Lower lobe of right lung (tissue), 2 donors: Measurements from ENCODE around the gene SNTA1. TPM values are rescaled to one million over a fixed set of nuclear protein-coding genes. Genes with fewer than 3 reads are reported as not detected.
"Not testable (repeated sequence)": the region's sequence is repeated elsewhere in the genome, so short reads cannot be mapped to it uniquely, and the experiment has no call there.

ENCODE experiments used
- ATAC-seq, 2 donors: fragments of 200-7000 bp; cut with Tn5 transposase; one replicate each; pipeline ENCODE4 v1.9.1; 2020 to 2022; ENCODE audit warnings: mild to moderate bottlenecking in 2 of 2, moderate library complexity in 2 of 2
- DNase-seq: peaks from one replicate; pipeline ENCODE4 v3.0.0-alpha.2; 2020
- H3K27ac ChIP-seq: fragments of 200-600 bp; one replicate; pipeline ENCODE4 v1.8.0; 2022
- H3K27me3 ChIP-seq: fragments of 200-600 bp; one replicate; pipeline ENCODE4 v1.8.0; 2022; ENCODE audit warnings: low read depth
- H3K36me3 ChIP-seq: fragments of 200-600 bp; one replicate; pipeline ENCODE4 v1.8.0; 2022; ENCODE audit warnings: mild to moderate bottlenecking
- H3K4me1 ChIP-seq: fragments of 200-600 bp; one replicate; pipeline ENCODE4 v1.8.0; 2022
- H3K4me3 ChIP-seq: fragments of 200-600 bp; one replicate; pipeline ENCODE4 v1.8.0; 2022; ENCODE audit warnings: mild to moderate bottlenecking
- H3K9me3 ChIP-seq: fragments of 200-600 bp; one replicate; pipeline ENCODE4 v1.8.0; 2022
- intact Hi-C: fragments of 100-400 bp; cut with DNase I; formaldehyde crosslinking; loops from one replicate; pipeline ENCODE4 v1.11.0; 2022
- total RNA-seq: library from RNA; stranded (reverse); fragmentation: NEBNext Ultra II Directional; extraction: Animal tissue kit (Norgen Biotek cat#: 25700); gene quantifications from one replicate; pipeline ENCODE4 v1.2.1, GENCODE V29; 2021
- TF ChIP-seq, protein P1 (sequence below): fragments of 200-600 bp; IDR thresholded peaks from one replicate; pipeline ENCODE4 v1.8.0; 2022; ENCODE audit warnings: antibody characterized with exemption, mild to moderate bottlenecking
- donor health status: DM: no; HTN: yes; CAD: no; lungs with severe emphysema.

The SNTA1 gene
- total RNA-seq, 1 donor from 2014 or later = 6.7 TPM

DNA sequence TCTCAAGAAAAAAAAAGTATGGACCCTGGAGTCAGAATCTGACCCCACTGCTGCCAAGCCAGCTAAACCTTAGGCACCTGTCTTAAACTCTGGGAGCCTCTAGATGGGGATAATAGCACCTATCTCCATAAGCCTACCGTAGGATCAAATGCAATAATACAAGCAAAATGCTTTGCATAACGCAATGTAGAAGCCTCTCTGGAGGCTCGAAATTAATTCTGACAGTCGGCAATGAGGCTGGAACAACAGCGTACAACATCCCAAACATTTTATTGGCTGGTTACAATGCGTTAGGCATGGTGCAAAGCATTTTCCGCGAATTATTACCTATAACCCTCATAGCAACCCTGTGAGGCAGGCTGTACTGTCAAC is 42.8 kb downstream of the SNTA1 start:
- DNase-seq (no peak), ATAC-seq (peak; percentile 25 to 46)
- TF ChIP-seq, protein P1, sequence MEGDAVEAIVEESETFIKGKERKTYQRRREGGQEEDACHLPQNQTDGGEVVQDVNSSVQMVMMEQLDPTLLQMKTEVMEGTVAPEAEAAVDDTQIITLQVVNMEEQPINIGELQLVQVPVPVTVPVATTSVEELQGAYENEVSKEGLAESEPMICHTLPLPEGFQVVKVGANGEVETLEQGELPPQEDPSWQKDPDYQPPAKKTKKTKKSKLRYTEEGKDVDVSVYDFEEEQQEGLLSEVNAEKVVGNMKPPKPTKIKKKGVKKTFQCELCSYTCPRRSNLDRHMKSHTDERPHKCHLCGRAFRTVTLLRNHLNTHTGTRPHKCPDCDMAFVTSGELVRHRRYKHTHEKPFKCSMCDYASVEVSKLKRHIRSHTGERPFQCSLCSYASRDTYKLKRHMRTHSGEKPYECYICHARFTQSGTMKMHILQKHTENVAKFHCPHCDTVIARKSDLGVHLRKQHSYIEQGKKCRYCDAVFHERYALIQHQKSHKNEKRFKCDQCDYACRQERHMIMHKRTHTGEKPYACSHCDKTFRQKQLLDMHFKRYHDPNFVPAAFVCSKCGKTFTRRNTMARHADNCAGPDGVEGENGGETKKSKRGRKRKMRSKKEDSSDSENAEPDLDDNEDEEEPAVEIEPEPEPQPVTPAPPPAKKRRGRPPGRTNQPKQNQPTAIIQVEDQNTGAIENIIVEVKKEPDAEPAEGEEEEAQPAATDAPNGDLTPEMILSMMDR = no peak
- H3K27me3 ChIP-seq = no peaks in the 10 kb centered on the region
- H3K36me3 ChIP-seq = peaks cover 12% of the 10 kb centered on the region
- H3K9me3 ChIP-seq = no peaks in the 10 kb centered on the region
- peak overlapping the region; percentile 83 for H3K27ac ChIP-seq
- peak overlapping the region; percentile 99 for H3K4me3 ChIP-seq
- peaks cover 28% of the 10 kb centered on the region for H3K4me1 ChIP-seq
- intact Hi-C loops = no loop called here

DNA sequence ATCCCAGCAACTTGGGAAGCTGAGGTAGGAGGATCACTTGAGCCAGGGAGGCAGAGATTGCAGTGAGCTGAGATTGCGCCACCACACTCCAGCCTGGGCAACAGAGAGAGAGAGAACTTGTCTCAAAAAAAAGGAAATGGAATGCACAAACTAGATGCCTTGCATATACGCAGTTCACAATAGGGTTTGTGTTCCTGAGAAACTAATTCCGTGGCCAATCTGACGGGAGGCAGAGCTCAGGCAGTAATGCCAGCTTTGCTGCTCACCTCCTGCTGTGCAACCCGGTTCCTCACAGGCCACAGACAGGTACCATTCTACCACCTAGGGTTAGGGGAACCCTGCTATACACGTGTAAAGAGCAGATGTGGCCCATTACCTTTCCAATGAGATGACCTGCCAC is 43.6 kb downstream of the SNTA1 start:
- no peak for ATAC-seq
- peaks cover 28% of the 10 kb centered on the region for H3K4me1 ChIP-seq
- H3K36me3 ChIP-seq = peaks cover 21% of the 10 kb centered on the region
- H3K9me3 ChIP-seq = no peaks in the 10 kb centered on the region
- intact Hi-C loops = no loop called here
- H3K27ac ChIP-seq = no peak overlapping the region
- TF ChIP-seq, protein P1 = no peak
- peak overlapping the region; percentile 99 for H3K4me3 ChIP-seq
- peak; percentile 59 for DNase-seq
- no peaks in the 10 kb centered on the region for H3K27me3 ChIP-seq

DNA sequence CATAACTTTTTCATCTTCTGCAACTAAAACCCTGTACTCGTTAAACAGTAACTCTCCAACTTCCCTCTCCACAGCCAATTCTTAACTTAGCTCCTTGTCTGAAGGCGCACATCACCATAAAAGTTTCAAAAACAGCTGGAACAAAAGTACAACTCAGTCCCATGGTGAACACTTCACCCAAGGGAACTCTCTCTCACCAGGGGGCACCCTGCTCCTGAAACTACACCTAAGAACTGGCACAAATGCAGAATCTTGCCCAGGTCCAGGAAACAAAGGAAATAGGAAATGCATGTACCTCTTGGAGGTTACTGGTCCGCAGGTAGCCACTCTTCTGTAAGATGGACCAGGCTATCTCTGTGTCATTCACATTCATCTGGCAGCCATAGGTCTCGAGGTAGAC is 48.8 kb downstream of the SNTA1 start:
- no peak for ATAC-seq
- H3K27ac ChIP-seq = no peak overlapping the region
- H3K36me3 ChIP-seq = peaks cover 73% of the 10 kb centered on the region
- no peaks in the 10 kb centered on the region for H3K27me3 ChIP-seq
- intact Hi-C loops = no loop called here
- TF ChIP-seq, protein P1 = no peak
- no peak overlapping the region for H3K4me3 ChIP-seq
- H3K9me3 ChIP-seq = no peaks in the 10 kb centered on the region
- no peak for DNase-seq
- H3K4me1 ChIP-seq = peaks cover 7% of the 10 kb centered on the region

DNA sequence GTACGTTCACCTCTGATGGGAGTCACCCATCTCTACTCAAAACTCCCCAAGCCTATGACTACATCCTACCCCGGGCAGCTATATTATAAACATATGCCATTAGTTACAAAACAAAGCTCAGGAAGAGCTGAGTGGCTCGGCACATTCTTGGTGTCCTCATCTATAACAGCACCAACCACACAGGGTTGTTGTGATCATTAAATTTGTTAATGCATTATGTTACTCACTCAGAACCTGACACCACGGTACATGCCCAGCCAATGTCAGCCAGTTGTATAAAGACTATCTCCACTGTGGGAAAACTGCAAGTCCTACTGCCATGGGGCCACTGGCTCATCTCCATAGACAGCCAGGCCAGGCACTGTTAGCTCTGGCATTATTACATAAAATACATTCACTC is 50.0 kb downstream of the SNTA1 start:
- no peaks in the 10 kb centered on the region for H3K9me3 ChIP-seq
- intact Hi-C loops = no loop called here
- ATAC-seq = no peak
- DNase-seq = no peak
- no peaks in the 10 kb centered on the region for H3K27me3 ChIP-seq
- TF ChIP-seq, protein P1 = no peak
- peaks cover 77% of the 10 kb centered on the region for H3K36me3 ChIP-seq
- no peak overlapping the region for H3K27ac ChIP-seq
- H3K4me1 ChIP-seq = no peaks in the 10 kb centered on the region
- no peak overlapping the region for H3K4me3 ChIP-seq

DNA sequence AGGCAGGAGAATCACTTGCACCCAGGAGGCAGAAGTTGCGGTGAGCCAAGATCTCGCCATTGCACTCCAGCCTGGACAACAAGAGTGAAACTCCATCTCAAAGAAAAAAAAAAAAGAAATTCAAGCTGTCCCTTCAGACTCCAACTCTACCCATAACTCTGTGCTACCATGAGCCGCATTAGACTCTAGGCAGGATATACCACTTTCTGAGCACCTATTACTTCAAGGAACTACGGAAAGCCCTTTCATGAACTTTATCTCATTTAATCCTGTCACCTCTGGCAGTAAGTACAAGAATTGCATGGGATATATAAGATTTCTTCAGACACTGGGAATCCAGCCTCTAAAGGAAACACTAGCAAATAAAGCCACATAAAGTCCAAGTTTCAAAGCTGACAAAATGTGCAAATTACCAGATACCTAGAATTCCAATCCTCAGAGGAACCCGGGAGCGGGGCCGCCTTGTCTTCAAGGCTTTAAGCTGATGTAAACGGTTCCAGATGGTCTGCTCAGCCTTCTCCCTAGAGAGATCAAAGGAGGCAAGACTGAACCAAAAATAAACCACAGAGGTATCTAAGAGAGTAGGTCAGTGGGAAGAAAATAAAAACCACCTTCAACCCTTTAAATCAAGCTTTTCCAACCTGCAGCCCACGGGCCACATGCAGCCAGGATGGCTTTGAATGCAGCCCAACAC is 51.7 kb downstream of the SNTA1 start:
- intact Hi-C loops = no loop called here
- H3K36me3 ChIP-seq = peaks cover 87% of the 10 kb centered on the region

DNA sequence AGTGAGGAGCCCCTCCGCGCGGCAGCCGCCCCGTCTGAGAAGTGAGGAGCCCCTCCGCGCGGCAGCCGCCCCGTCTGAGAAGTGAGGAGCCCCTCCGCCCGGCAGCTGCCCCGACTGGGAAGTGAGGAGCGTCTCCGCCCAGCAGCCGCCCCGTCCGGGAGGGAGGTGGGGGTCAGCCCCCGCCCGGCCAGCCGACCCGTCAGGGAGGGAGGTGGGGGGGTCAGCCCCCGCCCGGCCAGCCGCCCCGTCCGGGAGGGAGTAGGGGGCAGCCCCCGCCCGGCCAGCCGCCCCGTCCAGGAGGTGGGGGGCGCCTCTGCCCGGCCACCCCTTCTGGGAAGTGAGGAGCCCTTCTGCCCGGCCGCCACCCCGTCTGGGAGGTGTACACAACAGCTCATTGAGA is 54.2 kb downstream of the SNTA1 start:
- H3K9me3 ChIP-seq, H3K4me3 ChIP-seq, DNase-seq, intact Hi-C loops, H3K4me1 ChIP-seq, H3K27me3 ChIP-seq, ATAC-seq, H3K27ac ChIP-seq: not testable (repeated sequence)
- peaks cover 87% of the 10 kb centered on the region for H3K36me3 ChIP-seq

More for the DNA sequence above, 51.7 kb downstream of the SNTA1 start:
- no peak for DNase-seq
- no peak overlapping the region for H3K4me3 ChIP-seq
- H3K27me3 ChIP-seq = no peaks in the 10 kb centered on the region
- H3K4me1 ChIP-seq = no peaks in the 10 kb centered on the region
- ATAC-seq = no peak
- no peaks in the 10 kb centered on the region for H3K9me3 ChIP-seq
- TF ChIP-seq, protein P1 = no peak
- no peak overlapping the region for H3K27ac ChIP-seq
